LNCaP clone FGC (cell line): ENCODE results near the gene ACTR1A.

Experiments
- DNase-seq: peaks from one replicate; pipeline ENCODE4 v3.0.0-alpha.2; 2011; ENCODE audit warnings: low read depth
- H3K4me3 ChIP-seq: 2 replicates; pipeline ENCODE4 v1.5.1; 2011; ENCODE audit warnings: mild to moderate bottlenecking, low read depth, low read length, control low read depth
- CTCF ChIP-seq: IDR thresholded peaks from 2 replicates; pipeline ENCODE4 v1.5.1; 2012; ENCODE audit warnings: mild to moderate bottlenecking; ENCODE audit not compliant: control insufficient read depth, insufficient read depth; ENCODE audit errors: extremely low read depth

Gene ACTR1A

DNA sequence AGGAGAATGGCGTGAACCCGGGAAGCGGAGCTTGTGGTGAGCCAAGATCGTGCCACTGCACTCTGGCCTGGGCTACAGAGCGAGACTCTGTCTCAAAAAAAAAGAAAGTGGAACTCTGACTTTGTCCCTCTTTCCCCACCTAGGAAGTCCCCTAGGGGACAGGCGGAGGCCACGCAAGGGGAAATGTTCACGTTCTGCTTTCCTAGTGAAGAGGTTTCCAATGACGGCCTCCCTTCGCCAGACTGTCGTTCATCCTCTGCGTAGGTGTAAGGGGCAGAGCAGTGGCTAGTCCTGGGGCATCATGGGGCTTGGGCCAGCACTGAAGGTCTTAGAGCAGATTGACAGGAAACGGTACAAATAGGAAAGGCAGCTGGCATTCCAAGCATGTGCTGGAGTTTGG lies 31.8 kb upstream of the ACTR1A start:
- no peak overlapping the region for H3K4me3 ChIP-seq
- TF ChIP-seq CTCF: no peak
- no peak for DNase-seq

GRCh38 chr10:102527546-102527945 lies 25.0 kb upstream of the ACTR1A start:
- TF ChIP-seq CTCF: no peak
- no peak overlapping the region for H3K4me3 ChIP-seq
- no peak for DNase-seq

DNA sequence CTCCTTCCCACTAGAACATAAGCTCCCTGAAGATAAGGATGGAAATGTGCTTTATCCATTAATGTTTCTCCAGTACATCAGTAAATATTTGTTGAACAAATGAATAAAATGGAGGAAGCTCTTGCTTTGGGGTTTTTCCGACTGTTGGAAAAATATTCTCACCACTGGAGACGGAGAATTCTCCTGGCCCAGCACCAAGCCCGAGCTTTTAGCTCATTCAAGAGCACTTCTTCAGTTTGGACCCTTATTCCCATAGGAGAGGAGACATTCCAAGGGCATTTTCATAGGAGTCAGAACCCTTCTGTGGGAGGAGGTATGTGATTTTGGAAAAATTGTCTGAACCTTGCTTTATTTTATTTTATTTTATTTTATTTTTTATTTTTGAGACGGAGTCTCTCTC lies 22.2 kb upstream of the ACTR1A start:
- no peak for TF ChIP-seq CTCF
- no peak for DNase-seq

GRCh38 chr10:102523250-102524029 lies 20.9 kb upstream of the ACTR1A start:
- no peak for TF ChIP-seq CTCF
- H3K4me3 ChIP-seq: no peak overlapping the region
- no peak for DNase-seq

More for the DNA sequence above, 22.2 kb upstream of the ACTR1A start:
- no peak overlapping the region for H3K4me3 ChIP-seq

DNA sequence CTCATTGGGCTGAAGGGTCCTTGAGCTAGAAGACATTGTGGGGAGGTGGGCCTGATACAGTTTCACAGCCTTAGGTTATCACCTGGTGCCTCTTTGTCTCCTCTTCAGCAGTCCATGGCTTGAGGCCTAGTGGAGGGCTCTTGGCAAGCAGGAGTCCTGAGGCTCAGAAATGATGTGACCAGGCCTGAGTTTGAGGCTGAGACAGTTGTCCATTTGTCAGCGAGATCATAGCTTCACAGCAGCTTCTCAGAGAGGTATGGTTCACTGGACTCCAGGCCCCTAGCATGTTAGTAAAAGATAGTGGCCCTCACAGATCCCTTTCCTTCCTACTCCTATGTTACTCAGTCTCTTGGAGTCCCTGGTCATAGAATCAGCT lies 20.4 kb upstream of the ACTR1A start:
- no peak for DNase-seq
- no peak for TF ChIP-seq CTCF
- no peak overlapping the region for H3K4me3 ChIP-seq

GRCh38 chr10:102519246-102519825 lies 16.8 kb upstream of the ACTR1A start:
- TF ChIP-seq CTCF: no peak
- no peak for DNase-seq
- no peak overlapping the region for H3K4me3 ChIP-seq

DNA sequence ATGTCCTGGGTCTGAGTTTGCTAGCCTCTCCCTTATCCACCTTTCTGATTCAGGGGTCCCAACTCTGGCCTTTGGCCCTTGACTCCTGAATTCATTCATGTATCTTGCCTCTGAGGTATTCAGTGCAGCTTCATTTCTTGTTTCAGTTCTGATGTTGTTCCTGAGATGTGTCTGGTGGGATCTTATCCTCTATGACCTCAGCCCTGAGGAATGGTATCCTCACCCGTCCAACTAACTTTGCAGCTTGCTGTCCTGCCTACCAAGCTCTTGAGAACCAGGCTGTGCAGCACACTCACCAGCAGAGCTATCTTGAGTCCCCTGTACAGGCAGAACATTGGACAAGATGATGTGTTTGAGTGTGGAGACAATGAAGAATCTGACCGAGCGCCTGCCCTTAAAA lies 15.0 kb upstream of the ACTR1A start:
- no peak for TF ChIP-seq CTCF
- DNase-seq: no peak
- no peak overlapping the region for H3K4me3 ChIP-seq
